Mesothelial cell of epicardium (in vitro differentiated cells): Measurements from ENCODE around the gene LMAN2. TPM values are rescaled to one million over a fixed set of nuclear protein-coding genes. Genes with fewer than 3 reads are reported as not detected.
"Not testable (repeated sequence)": the region's sequence is repeated elsewhere in the genome, so short reads cannot be mapped to it uniquely, and the experiment has no call there.

Experiments used
- DNase-seq, 2 experiments: peaks; one replicate each; pipeline ENCODE4 v3.0.0; 2021; ENCODE audit warnings: low spot score in 2 of 2; ENCODE audit not compliant: unreplicated experiment in 2 of 2
- H3K27ac Mint-ChIP-seq: 2 replicates; pipeline ENCODE4 v1.8.0; 2021; ENCODE audit warnings: mixed read lengths
- H3K27me3 Mint-ChIP-seq: 2 replicates; pipeline ENCODE4 v1.8.0; 2021; ENCODE audit warnings: low read depth, mixed read lengths
- H3K36me3 Mint-ChIP-seq: 2 replicates; pipeline ENCODE4 v1.8.0; 2021; ENCODE audit warnings: mixed read lengths
- H3K4me1 Mint-ChIP-seq: 2 replicates; pipeline ENCODE4 v1.8.0; 2021; ENCODE audit warnings: mixed read lengths
- H3K4me3 Mint-ChIP-seq: 2 replicates; pipeline ENCODE4 v1.8.0; 2021; ENCODE audit warnings: mild to moderate bottlenecking, moderate library complexity, mixed read lengths
- H3K9me3 Mint-ChIP-seq: 2 replicates; pipeline ENCODE4 v1.8.0; 2021; ENCODE audit warnings: mixed read lengths
- total RNA-seq: library from RNA; stranded (reverse); gene quantifications from 3 replicates; pipeline ENCODE4 v1.2.1, GENCODE V29; 2021
- TF ChIP-seq, protein P1 (sequence below): fragments of 200-600 bp; sonication (generic); IDR thresholded peaks from one replicate; pipeline ENCODE4 v1.5.0; 2021; ENCODE audit warnings: antibody characterized with exemption; ENCODE audit not compliant: unreplicated experiment

Gene LMAN2
- total RNA-seq, 1 donor from 2014 or later = 85.4 TPM

GRCh38 chr5:177310332-177310731, 41.1 kb downstream of the LMAN2 start:
- Mint-ChIP-seq H3K4me3 (peak overlapping the region; percentile 79), H3K4me1 (peaks cover 17% of the 10 kb centered on the region), H3K36me3 (peaks cover 10% of the 10 kb centered on the region), H3K27ac (no peak overlapping the region), H3K9me3 (no peaks in the 10 kb centered on the region), H3K27me3 (no peaks in the 10 kb centered on the region)
- TF ChIP-seq, protein P1, sequence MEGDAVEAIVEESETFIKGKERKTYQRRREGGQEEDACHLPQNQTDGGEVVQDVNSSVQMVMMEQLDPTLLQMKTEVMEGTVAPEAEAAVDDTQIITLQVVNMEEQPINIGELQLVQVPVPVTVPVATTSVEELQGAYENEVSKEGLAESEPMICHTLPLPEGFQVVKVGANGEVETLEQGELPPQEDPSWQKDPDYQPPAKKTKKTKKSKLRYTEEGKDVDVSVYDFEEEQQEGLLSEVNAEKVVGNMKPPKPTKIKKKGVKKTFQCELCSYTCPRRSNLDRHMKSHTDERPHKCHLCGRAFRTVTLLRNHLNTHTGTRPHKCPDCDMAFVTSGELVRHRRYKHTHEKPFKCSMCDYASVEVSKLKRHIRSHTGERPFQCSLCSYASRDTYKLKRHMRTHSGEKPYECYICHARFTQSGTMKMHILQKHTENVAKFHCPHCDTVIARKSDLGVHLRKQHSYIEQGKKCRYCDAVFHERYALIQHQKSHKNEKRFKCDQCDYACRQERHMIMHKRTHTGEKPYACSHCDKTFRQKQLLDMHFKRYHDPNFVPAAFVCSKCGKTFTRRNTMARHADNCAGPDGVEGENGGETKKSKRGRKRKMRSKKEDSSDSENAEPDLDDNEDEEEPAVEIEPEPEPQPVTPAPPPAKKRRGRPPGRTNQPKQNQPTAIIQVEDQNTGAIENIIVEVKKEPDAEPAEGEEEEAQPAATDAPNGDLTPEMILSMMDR = no peak
- no peak for DNase-seq

DNA sequence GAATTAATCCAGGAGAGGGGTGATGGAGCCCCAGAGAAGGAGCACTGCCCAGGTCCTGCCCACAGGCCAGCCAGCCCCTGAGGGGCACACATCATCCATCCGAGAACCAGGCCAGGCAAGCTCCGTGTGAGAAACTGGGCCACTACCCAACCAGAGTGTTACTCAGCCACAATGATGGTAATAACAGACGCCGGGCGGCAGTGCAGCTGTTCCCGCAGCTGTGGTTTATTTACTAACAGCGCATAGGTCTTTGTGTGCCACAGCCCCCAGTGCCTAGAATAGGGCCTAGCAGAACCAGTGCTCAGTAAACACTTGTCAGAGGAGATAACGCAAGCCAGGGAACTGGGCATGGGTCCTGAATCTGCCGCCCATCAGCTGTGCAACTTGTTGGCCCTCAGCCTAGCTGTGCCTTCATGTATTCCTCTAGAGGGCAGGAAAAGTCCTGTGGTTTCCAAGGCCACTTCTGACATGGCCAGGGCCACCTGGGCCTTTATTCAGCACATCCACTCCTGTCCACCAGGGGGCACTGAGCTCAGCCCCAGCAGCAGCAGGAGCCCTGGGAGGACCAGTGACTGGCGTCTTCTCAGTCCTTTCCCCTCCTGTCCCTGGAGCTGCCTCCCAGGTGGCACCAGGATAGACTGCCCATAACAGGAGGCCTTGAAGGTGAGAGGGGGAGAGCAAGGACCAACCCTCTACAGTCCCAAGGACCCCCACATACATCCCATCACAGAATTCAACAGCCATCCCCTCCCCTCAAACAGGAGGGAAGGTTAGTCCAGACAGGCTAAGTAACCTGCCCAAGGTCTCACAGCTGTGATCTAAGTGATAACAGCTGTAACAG, 41.9 kb downstream of the LMAN2 start:
- Mint-ChIP-seq H3K4me3 (peak overlapping the region; percentile 55), H3K9me3 (no peaks in the 10 kb centered on the region), H3K36me3 (peaks cover 10% of the 10 kb centered on the region), H3K27me3 (no peaks in the 10 kb centered on the region), H3K27ac (no peak overlapping the region), H3K4me1 (peaks cover 21% of the 10 kb centered on the region)
- peak in 1 of 2 experiments; percentile 78 for DNase-seq
- TF ChIP-seq, protein P1 = peak; percentile 81

DNA sequence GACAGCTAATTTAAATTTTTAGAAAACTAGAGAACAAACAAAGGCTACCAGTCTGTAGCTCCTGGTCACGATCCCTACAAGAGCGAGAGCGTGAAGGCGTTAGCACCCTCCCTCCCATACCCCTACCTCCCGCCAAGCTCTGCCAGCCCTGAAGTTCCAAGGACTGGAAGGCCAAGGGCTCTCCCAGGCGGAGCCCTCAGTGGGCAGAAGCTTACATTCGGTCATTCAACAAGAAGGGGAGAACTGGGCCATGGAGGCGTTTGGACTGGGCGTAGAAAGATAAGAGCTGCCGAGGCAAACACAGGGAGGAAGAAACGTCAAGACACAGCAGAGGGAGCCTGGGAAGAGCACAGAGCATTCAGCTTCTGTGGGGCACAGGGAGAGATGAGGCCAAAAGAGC, 42.7 kb downstream of the LMAN2 start:
- peak overlapping the region; percentile 36 for H3K27ac Mint-ChIP-seq
- peaks cover 10% of the 10 kb centered on the region for H3K36me3 Mint-ChIP-seq
- no peaks in the 10 kb centered on the region for H3K9me3 Mint-ChIP-seq
- H3K27me3 Mint-ChIP-seq = no peaks in the 10 kb centered on the region
- no peak for DNase-seq
- H3K4me3 Mint-ChIP-seq = no peak overlapping the region
- TF ChIP-seq, protein P1 = no peak
- peaks cover 28% of the 10 kb centered on the region for H3K4me1 Mint-ChIP-seq

DNA sequence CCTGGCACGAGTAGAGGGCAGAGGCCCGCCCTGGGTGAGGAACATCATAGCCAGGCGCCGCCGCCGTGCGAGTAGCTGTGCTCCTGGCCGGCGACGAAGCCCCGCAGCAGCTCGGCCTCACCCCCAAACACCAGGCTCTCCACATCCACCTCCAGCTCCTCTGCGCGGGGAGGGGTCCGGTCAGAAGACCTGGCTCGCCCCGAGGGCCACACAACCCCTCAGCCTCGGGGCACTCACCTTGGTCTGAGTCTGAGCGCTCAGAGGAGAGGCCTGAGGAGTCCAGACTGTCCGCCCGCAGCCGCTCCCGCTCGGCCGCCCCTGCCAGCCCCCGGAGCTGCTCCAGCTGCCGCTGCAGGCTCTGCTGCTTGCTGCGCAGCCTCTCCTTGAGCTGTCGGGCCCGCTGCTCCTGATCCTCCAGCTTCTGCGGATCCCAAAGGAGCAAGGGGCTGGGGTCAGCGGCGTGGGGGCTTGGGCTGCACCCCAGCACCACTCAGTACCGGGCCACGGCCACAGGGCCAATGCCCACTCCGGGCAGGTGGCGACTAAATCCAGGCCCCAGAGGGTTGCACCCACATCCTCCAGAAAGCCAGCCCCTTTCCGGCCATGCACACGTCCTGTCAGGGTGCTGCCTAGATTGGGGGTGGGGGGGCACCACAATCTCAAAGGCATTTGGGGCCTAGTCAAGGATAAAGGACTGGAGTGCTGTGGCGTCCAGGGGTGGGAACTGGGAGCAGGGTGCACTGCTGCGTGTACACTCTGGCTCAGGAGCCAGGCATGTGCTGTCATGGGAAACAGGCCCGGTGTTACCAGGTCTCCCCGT, 43.7 kb downstream of the LMAN2 start:
- TF ChIP-seq, protein P1 = no peak
- DNase-seq = no peak

GRCh38 chr5:177306674-177307543, 44.6 kb downstream of the LMAN2 start:
- H3K36me3 Mint-ChIP-seq = peaks cover 10% of the 10 kb centered on the region
- H3K27me3 Mint-ChIP-seq = no peaks in the 10 kb centered on the region
- no peak overlapping the region for H3K27ac Mint-ChIP-seq
- TF ChIP-seq, protein P1 = no peak
- H3K4me3 Mint-ChIP-seq = no peak overlapping the region
- no peak for DNase-seq
- peaks cover 34% of the 10 kb centered on the region for H3K4me1 Mint-ChIP-seq
- no peaks in the 10 kb centered on the region for H3K9me3 Mint-ChIP-seq

More for the DNA sequence above, 43.7 kb downstream of the LMAN2 start:
- Mint-ChIP-seq H3K9me3 (no peaks in the 10 kb centered on the region), H3K27ac (no peak overlapping the region), H3K4me1 (peaks cover 27% of the 10 kb centered on the region), H3K27me3 (no peaks in the 10 kb centered on the region), H3K36me3 (peaks cover 10% of the 10 kb centered on the region), H3K4me3 (no peak overlapping the region)

DNA sequence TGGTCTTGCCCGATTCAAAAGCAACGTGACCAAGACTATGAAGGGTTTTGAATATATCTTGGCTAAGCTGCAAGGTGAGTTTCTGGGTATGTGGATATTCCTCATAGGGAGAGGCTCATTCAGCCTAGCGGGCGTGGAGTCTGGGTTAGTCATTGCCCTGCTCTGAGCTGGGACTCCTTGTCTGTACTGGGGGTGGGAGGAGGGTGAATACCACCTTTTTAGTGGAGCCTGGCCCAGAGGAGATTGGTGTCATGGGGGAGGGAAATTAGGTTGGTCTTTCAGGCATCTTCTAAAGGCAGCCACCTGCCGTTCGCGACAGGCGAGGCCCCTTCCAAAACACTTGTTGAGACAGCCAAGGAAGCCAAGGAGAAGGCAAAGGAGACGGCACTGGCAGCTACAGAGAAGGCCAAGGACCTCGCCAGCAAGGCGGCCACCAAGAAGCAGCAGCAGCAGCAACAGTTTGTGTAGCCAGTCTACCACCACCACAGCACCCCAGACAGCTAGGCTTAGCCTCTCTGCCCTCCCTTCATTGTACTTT, 45.3 kb downstream of the LMAN2 start:
- not testable (repeated sequence) for H3K9me3 Mint-ChIP-seq, H3K27ac Mint-ChIP-seq, DNase-seq, H3K27me3 Mint-ChIP-seq
- H3K4me1 Mint-ChIP-seq = peaks cover 36% of the 10 kb centered on the region
- peak overlapping the region; percentile 6 for H3K4me3 Mint-ChIP-seq
- H3K36me3 Mint-ChIP-seq = peaks cover 10% of the 10 kb centered on the region
